ENCODE results near the gene TRIM45.
A peak's percentile ranks its signal among the peaks of the same experiment; 100 is the strongest.
"Not testable (repeated sequence)": the region's sequence is repeated elsewhere in the genome, so short reads cannot be mapped to it uniquely, and the experiment has no call there.

TRIM45 gene, protein sequence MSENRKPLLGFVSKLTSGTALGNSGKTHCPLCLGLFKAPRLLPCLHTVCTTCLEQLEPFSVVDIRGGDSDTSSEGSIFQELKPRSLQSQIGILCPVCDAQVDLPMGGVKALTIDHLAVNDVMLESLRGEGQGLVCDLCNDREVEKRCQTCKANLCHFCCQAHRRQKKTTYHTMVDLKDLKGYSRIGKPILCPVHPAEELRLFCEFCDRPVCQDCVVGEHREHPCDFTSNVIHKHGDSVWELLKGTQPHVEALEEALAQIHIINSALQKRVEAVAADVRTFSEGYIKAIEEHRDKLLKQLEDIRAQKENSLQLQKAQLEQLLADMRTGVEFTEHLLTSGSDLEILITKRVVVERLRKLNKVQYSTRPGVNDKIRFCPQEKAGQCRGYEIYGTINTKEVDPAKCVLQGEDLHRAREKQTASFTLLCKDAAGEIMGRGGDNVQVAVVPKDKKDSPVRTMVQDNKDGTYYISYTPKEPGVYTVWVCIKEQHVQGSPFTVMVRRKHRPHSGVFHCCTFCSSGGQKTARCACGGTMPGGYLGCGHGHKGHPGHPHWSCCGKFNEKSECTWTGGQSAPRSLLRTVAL

DNA sequence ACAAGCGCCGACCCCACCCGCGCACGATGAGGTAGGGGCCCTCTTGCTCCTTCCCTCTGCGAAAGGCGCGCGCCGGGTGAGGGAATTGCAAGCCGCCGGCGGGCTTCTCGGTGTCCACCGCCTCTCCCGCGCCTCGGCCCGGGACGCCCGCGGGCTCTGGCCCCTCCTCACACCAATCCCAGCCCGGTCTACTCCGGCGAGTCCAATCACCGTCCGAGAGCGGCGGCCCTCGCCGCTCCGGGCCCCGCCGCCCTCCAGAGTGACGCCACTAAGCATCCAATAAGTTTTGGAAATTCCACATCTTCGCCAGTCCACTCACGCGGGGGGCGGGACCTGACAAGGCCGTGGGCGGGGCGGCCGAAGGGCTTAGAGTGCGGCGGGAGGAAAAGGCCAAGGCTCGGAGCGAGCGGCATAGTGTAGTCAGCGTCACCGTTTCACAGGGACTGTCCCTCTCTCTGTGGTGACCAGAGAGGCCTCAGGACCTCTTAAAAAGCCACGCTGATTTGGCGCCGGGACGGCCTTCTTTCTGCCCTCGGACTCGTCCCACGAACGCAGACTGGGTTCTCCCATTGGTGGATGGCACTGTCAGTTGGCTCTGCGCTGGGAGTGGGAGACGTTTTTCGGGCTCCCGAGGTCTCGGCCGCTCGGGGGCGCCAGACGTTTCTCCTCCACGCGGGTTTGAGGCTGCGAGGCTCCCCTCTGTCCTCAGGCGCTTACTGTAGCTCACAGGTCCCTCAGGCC lies at the start of gene TRIM45:
Gene TRIM45, minus strand, starts transcription at position 161 of the 741 bp plus-strand sequence. CDS start 548 bp downstream, outside the sequence.
- DNase-seq (ENCODE audit: low read depth in 3 of 3), result peak; percentile 65 to 78 (median 77)

DNA sequence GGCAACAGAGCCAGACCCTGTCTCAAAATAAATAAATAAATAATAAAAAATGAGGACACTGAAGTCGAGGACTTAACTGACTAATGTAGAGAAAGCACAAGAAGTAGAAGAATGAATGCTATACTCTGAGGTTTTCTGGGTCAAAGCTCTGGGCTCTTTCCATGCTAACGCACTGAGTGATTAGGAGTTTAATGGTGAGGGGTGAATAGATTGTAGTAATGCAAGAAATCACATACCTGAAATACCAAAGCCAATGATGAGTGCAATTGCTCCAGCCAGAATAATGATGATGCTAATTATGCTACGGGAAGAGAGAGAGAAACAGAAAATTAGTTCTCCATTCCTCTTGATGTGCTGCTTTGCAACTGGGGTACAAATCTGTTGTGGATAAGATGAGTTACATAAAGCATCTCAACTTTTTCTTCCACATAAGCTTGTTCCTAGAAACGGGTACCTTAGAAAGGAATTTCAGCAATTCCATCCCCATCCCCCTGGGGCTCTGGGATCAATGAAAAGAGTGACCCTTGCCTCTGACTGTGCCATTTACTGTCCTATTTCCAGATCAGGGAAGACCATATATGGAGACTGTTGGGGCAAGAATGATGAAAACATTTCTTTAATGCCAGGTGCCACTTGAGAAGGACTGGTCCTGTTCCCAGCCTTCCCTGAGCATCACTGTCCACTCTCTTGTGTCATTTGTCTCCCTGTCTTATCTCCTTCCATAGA lies 48.5 kb upstream of the TRIM45 start:
- DNase-seq (ENCODE audit: low read depth in 3 of 3), result no peak

DNA sequence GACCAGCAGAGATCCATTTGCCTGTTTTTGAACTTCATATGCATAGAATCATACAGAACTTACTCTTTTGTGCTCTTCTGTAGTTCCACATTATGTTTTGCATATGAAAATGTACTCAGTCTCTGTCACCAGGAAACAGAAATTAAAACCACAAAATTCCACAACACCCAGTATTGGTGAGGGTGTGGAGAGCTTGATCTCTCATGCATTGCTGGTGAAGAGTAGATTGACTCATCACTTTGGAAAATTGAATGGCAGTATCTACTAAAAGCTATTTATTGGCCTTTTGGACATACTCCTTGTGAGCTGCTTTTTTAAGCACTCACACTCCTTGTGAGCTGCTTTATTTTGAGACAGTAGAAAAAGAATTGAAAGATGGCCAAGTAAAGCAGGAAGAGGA lies 45.9 kb upstream of the TRIM45 start:
- DNase-seq (ENCODE audit: low read depth in 3 of 3), result no peak

DNA sequence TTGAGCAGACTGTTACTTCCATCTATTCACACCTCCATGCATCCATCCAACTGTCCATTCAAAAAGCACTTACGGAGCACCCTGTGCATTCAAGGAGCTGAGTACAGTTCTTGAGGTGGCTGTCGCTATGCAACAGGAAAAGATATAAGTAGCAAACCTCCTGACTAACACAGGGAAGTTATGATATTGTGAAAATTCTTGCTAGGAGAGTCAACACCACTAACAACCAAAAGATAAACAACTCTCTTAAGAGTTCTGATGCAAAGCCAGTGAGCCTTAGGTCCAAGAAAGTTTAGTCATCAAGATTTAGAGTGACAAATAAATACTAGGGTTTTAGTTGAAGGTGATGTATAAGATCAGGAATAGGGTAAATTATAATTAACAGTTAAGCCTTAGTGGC lies 44.5 kb upstream of the TRIM45 start:
- no peak for DNase-seq (ENCODE audit: low read depth in 3 of 3)

DNA sequence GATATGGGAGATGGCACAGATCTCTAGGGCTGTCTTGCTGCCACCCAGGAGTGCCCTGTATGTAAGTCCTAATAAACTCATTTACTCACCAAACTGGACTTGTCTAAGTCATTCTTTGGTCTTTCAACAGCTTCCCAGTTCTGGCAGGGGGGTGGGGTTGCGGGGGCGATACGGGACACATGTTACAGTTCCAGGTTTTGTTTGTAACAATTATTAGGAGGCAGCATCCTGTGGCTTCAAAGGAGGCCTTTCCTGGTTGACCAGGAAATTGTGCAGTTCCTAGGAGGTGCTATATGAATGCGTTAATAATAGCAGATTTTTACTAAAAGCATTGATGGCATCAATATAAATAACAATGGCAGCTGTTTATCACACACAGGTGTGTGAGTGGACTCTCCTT lies 42.7 kb upstream of the TRIM45 start:
- no peak for DNase-seq (ENCODE audit: low read depth in 3 of 3)

DNA sequence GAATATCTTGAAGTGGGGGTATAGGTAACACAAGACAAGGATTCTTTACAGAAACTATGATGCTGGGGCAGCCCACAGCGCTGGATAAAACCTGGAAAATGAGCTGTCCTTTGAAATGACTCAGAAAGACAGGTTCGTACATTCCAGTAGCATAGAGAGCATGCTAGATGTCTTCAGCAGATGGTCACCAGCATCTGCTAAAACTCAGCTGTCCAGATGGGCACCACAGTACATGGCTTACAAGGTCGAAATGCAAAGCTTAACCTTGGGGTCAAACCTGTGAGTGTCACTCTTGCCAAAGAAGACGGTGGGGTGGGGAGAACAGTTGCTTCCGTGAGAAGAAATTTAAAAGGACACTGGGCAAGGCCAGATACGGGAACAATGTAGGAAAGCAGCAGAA lies 41.3 kb upstream of the TRIM45 start:
- DNase-seq (ENCODE audit: low read depth in 3 of 3), result no peak

DNA sequence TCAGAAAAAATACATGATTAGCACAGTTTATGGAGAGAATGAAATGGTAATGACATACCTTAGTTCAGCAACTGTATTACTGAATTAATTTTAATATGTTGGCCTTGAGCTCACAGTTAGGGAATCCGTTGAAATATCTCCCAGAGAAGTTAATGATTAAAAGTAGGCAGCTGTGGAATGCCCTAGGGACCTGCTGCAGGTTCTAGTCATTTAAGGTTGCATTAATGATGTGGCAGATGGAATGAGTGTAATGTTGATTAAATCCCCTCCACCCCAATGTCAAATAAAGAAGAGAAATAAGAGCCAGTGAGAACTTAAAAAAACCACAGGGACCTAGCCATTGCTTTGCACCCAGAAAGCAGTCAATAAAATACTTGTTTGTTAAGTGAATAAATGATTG lies 40.3 kb upstream of the TRIM45 start:
- no peak for DNase-seq (ENCODE audit: low read depth in 3 of 3)

DNA sequence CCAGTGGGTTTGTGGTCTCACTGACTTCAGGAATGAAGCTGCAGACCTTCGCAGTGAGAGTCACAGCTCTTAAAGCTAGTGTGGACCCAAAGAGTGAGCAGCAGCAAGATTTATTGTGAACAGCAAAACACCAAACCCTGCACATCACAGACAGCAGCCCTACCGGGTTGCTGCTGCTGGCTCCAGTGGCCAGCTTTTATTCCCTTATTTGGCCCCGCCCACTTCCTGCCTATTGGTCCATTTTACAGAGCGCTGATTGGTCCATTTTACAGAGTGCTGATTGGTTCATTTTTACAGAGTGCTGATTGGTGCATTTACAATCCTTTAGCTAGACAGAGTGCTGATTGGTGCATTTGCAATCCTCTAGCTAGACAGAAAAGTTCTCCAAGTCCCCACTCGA lies 29.8 kb upstream of the TRIM45 start:
- DNase-seq (ENCODE audit: low read depth in 3 of 3), result not testable (repeated sequence)

DNA sequence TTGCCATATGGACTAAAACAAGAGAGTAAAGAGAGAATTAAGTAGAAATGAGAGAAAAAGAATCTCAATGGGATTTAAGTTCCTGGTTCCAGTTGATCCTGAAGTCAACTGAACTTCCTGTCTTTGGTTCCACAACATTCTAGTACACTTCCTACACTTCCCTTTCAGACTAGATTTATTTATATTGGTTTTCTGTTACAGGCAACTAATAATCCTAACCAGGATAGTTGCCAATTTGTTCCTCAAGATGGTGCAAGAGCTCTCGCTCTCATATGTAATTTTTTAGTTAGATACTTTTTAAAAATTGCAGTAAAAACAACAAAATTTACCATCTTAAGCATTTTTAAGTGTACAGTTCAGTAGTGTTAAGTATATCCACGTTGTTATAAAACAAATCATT lies 28.8 kb upstream of the TRIM45 start:
- DNase-seq (ENCODE audit: low read depth in 3 of 3), result no peak

DNA sequence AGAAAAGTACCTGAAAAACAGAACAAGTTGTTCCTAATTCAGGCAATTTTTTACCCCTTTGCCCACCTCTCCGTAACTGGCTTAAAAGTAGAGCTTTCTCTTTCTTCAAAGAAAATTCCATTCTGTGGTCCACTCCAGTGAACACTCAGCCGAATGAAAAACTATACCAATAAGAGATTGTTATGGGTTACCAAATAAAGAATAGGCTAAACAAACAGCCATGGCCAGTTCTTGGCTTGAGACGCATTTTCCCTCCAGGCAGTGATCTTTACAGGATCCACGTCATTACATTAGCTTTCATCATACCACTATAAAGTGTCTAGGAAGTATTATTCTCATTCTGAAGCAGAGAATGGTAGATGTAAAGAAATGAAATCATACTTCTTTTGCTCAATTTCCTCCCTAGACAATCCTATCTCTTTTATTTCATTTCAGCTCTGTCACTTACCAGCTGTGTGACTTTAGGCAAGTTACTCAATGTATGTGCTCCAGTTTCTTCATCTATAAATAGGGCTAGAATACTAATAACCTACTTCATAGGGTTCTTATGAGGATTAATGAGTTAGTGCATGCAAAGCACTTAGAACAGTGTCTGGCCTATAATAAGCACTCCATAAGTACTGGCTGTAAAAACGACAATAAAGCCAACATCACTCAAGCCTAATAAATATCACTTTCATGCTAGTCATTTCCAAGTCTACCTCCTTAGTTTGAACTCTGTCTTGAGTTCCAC lies 26.5 kb upstream of the TRIM45 start:
- DNase-seq (ENCODE audit: low read depth in 3 of 3), result no peak

DNA sequence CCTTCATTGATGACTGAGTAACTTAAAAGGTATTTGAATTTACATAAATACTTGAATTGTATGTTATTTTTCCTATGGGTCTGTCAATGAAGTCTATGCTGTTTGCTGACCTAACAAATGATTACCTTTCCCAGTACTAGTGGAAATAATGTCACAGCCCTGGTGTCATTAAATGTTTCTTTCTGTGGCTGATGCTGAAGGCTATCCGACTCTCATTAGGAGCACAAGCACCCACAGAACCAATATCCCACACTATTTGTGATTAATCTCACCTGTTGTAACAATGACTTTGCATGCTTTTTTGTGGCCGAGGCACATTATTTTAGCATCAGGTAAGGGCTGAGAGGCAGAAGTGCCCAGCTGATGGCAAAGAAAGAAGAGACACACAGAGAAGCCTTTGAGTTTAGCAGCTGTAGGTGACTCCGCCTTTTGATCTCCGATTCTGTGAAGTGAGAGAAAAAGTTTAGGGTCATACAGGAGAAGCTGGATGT lies 25.8 kb upstream of the TRIM45 start:
- no peak for DNase-seq (ENCODE audit: low read depth in 3 of 3)

DNA sequence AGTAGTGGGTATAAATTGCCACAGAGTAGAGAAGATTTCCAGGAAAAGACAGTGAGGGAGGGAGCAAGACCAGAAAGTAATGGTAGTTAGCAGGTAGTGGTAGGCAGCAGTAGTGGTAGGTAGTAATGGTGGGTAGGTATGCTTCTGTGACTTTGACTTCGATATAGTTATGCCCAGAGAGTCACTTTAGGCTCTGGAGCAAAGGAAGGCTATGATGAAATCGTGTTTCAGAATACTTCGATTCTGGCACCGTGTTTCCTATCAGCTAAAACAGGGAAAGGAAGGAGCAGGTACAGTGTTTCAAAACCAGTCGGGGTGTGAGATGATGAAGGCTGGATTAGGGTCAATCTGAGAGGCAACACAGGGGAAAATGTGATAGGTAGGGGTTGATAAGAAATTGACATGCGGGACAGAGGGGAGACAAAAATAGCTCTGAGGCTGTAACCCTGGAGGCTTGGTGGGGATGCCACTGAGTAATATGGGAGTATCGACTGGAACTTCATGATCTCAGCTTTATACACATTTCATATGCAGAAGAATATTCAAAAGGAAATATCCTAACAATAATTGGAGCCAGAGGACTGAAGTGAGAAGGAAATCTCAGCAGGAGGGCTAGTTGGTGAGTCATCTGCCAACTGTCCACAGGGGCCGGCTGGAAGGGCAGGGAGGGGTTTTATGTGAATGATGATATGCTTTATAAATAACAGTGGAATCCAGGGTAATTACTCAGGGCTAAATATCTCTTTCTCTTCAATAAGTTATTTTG lies 25.2 kb upstream of the TRIM45 start:
- no peak for DNase-seq (ENCODE audit: low read depth in 3 of 3)

DNA sequence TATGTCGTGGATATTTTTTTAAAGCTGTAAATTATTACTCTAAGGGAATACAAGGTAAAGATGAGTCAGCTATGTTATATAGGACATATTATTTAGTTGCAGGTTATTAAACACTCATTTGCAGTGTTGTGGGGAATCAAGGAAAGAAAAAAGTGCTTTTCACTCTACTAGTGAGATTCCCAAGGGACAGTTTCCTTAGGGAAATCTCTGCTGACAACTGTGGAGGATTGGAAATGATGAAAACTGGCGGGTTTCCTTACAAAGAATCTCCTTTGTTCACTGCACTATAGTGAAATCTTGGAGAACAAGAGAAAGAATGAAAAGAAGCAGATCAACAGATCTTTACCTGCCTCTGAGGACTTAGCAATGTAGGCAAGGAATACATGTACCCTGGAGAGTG lies 24.5 kb upstream of the TRIM45 start:
- no peak for DNase-seq (ENCODE audit: low read depth in 3 of 3)

DNA sequence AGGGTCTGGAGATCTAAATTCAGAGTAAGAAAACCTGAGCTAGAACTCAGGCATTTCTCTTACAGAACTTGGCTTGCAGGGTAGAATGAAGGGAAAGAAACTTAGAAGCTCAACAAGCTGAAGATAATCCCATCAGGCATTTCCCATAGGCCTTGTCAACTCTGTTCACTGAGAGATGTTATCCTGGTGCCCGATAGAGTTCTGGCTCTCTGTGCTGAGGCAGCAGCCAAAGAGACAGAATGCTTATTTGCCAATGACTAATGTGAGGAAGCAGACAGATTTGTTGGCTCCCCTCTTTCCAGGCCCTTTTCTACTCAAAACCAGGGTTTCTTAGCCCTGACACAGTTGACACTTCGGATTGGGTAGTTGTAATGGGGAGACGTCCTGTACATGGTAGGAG lies 22.3 kb upstream of the TRIM45 start:
- DNase-seq (ENCODE audit: low read depth in 3 of 3), result no peak

DNA sequence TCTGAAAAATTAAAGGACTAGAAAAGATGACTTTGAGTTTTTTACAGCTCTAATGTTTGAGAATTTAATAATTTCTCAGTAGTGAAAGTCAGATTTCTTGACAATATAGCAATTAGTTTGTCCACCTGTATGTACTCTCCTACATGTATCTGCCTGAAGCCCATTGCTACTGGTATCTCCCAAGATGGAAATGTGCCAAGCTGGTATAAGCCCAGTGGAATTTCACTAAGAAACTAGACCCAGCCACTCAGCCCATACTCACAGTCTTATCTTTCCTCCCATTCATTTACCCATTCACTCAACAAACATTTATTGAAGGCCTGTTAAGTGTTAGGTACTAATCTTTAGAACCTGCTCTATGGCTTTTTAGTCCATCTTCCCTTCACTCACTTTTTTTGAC lies 21.6 kb upstream of the TRIM45 start:
- no peak for DNase-seq (ENCODE audit: low read depth in 3 of 3)

DNA sequence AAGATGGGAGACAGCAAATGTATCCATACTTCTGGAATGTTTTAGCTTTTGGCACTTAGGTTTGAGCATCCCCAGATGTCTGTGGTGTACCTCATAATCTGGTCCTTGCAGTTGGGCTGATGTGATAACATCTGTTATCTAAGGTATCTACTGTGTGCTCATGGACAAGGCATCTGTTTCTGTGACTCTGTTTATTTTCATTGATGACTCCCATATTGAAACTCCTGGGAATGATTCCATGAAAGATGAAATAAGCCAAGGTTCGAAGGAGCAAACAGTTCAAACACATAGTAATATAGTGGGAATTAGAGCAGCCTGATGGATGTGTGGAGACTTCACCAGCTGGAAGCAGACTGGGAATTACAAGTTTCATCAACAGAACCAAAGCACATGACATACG lies 20.7 kb upstream of the TRIM45 start:
- DNase-seq (ENCODE audit: low read depth in 3 of 3), result no peak

DNA sequence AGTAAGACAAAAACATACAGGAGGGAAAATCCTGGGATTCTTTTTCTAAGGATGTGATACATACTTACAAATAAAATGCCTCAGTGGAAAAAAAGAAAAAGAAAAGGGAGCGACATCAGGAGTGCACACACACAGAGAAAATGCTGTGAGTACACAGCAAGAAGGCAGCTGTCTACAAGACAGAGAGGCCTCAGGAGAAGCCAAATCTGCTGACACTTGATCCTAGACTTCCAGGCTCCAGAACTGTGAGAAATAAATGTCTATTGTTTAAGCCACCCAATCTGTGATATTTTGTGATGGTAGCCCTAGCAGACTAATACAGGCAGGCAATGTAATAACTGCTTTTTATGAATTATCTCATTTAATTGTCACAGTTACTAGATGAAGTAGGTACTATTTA lies 17.0 kb upstream of the TRIM45 start:
- no peak for DNase-seq (ENCODE audit: low read depth in 3 of 3)

DNA sequence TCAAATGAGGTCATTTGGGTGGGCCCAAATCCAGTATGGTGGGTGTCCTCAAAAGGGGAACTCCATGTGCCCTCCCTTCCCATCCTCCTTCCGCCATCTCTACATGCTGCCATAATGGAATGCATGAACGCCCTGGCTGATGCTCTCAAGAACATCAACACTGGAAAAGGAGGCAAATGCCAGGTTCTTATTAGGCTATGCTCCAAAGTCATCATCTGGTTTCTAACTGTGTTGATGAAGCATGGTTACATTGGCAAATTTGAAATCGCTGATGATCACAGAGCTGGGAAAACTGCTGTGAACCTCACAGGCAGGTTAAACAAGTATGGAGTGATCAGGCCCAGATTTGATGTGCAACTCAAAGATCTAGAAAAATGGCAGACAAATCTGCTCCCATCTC lies 16.6 kb upstream of the TRIM45 start:
- no peak for DNase-seq (ENCODE audit: low read depth in 3 of 3)

DNA sequence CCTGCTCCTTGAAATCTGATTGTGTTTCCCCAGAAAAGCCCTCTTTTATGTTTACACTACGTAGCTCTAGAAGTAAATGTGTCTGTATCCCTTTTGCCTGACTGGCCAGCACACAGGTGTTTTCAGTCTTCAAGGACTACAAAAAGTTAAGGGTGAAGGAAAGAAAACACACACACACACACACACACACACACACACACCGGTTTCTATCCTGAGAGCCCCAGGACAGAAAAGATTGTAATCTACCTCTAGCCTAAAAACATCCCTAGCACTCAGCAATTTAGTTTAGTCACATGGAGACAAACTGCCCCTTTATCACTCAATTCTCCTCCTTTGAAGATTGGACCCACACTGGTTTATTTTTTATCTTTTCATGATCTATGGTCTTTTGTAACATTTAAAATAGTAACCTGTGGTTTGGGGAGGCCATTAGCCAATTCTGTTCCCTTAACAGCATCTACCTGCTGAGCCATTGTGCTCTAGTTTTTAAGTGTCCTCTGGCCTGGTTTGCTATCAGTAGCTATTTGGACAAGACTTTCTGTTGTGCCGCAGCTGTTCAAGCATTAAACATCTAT lies 15.8 kb upstream of the TRIM45 start:
- DNase-seq (ENCODE audit: low read depth in 3 of 3), result no peak

DNA sequence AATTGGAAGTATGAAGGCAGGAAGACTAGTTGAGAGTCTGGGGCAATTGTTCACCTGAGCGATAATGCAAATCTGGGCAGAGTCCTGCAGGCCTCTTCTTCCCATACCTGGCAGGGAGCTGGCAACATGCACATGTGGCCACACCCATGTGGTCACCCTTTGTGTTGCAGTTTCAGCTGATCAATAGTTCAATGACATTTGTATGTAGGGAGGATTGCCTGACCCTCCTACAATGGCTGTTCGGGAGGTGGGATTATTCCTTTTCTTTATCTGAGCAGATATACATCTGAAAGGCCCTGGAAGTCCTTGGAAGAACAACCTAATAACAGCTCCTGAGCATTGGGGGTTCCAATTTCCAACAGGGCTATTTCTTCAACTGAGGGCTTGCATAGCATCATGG lies 15.2 kb upstream of the TRIM45 start:
- DNase-seq (ENCODE audit: low read depth in 3 of 3), result no peak
